ENCODE results near the gene HOXB8. TPM values are rescaled to one million over a fixed set of nuclear protein-coding genes. Genes with fewer than 3 reads are reported as not detected.

The HOXB8 gene
- total and polyA plus RNA-seq, 2 donors (not counting 3 experiments of a cell fraction or from before 2014, with no cell fraction given) = 1.7 to 2.4 TPM

DNA sequence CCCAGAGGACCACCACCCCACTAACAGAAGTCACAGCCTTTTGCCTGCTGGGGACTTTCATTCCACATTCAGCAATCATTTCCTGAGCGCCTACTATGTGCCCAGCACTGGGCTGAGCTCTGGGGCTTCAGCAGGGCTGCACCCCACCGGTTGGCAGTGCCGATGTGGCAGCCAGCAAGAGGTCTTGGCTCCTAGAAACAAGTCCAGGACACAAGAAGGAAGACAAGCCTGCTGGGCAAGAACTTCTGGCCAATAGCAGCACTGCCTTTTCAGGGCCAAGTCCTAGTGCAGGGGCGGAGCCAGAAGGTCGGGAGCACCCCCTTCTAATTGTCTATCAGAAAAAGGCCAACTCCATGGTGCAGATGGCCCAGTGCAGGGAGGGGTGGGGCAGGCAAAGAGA is 24.0 kb upstream of the HOXB8 start:
- no peak overlapping the region for H3K4me2 ChIP-seq (ENCODE audit: insufficient read depth, low read length)
- dilution Hi-C loops (cut with MboI; ENCODE audit: extremely low pct_ligation_motif_present, low sequenced_read_pairs) (no loop called here), intact Hi-C loops (cut with micrococcal nuclease) (no loop called here)
- BruUV-seq (replicated peaks) = no TSS peak
- H2AFZ ChIP-seq (ENCODE audit: low read depth, low read length) = no peak overlapping the region
- POLR2A ChIA-PET = no interaction called here
- DNase-seq (ENCODE audit: low read depth, low spot score) (no peak), FAIRE-seq (no peak)
- peaks cover 75 to 87% of the 10 kb centered on the region in 2 experiments for H3K27me3 ChIP-seq (ENCODE audit: control insufficient read depth in 2 of 2, insufficient read depth in 2 of 2, low read length in 2 of 2)
- H3K9ac ChIP-seq (replicated peaks; ENCODE audit: extremely low read depth, insufficient read depth, low read length) = no peak overlapping the region
- H3K9me3 ChIP-seq (replicated peaks; ENCODE audit: control insufficient read depth, insufficient read depth, low read length) = no peaks in the 10 kb centered on the region
- H3K9me1 ChIP-seq (replicated peaks; ENCODE audit: control insufficient read depth, extremely low read depth, insufficient read depth, low read length) = no peaks in the 10 kb centered on the region
- no peaks in the 10 kb centered on the region for H3K36me3 ChIP-seq (ENCODE audit: control insufficient read depth in 2 of 2, extremely low read depth in 1 of 2, insufficient read depth in 2 of 2, low read length in 2 of 2)
- H3K79me2 ChIP-seq (ENCODE audit: control insufficient read depth, insufficient read depth, low read length) = no peaks in the 10 kb centered on the region
- no peaks in the 10 kb centered on the region for H3K4me1 ChIP-seq (ENCODE audit: control insufficient read depth, extremely low read depth, insufficient read depth, low read length)
- TF ChIP-seq JUN (IDR thresholded peaks at IDR 0.05; ENCODE audit: borderline replicate concordance, insufficient read depth, insufficient read length, low read depth) (no peak), MYC (IDR thresholded peaks at IDR 0.05; ENCODE audit: low read depth, low read length) (no peak), CTCF (IDR thresholded peaks at IDR 0.05; ENCODE audit: extremely low read depth in 1 of 2, insufficient read depth in 1 of 2, low read depth in 1 of 2, low read length in 2 of 2) (no peak), FOS (IDR thresholded peaks at IDR 0.05; ENCODE audit: borderline replicate concordance, insufficient read depth, low read length) (no peak)
- H4K20me1 ChIP-seq (replicated peaks; ENCODE audit: control insufficient read depth, extremely low read depth, insufficient read depth, low read length) = no peaks in the 10 kb centered on the region
- CTCF ChIA-PET = interaction anchor here (1.9 kb wide), 2 partner anchors 13 to 240 kb away, joined by 4 to 5 read pairs; partner anchors contain the start of gene HOXB9
- no peak overlapping the region for H3K4me3 ChIP-seq (replicated peaks in 1 of 3; ENCODE audit: insufficient read depth in 1 of 3, low read depth in 1 of 3, low read length in 3 of 3)
- no peak overlapping the region for H3K27ac ChIP-seq (ENCODE audit: insufficient read depth, low read depth, low read length)
